ENCODE results near the gene ATP1A3.

The ATP1A3 gene

DNA sequence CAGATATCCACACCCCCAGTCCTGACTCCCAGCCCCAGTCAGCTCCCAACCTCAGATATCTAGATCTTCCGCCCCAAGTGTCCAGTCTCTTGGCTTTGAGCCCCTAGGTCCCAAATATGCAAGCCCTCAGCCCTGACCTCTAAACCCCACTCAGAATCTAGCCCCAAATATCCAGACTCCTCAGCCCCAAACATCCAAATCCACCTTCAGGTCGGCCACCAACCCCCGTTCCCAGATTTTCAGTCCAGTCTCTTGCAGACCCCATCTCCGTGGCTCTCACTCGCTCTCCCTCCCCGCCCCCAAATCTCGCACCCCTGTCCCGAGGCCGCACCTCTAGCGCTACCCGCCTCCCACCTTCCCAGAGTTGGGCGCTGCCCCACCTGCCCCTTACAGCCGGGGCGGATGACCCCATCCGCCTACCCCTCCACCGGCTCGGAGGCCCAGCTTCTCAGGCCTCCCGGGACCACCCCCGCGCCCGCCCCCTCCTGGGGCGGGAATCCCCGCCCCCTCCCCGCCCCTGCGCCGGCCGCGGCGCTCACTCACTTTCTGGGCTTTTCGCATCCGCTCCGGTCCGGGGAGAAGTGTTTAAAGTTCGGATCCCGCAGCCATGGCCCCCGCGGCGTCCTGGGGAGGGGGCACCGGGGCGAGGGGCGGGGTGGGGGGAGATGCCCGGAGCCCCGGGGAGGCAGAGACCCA is 66.4 kb downstream of the ATP1A3 start:
- DNase-seq, result peak; percentile 36

DNA sequence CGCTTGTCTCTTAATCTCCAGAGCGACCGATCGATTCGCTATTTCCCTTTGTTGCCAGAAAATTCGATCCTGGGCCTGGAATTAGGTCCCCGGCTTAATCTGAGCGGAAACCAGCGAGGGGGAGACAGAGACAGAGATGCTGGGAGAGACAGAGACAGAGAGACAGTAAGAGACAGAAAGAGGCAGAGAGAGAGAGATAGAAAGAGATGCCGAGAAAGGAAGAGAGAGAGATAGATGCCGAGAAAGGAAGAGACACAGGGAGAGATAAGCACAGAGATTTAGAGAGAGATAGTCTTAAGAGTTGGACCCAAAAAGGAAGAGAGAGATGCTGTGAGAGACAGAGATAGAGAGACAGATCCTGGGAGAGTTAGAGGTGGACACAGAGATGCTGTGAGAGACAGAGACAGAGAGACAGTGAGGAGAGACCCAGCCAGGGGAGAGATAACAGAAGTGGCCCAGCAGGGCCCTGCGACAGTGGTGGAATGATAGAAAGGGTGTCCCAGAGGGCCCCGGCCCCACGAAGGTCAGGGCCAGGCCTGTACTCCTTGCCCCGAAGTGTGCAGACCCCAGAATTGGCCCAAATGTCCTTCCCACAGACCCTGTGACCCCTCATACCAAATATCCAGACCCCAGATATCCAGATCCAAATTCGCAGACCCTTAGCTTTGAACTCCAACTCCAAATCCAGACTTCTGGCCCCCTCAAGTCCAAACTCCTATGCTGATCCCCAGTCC is 67.1 kb downstream of the ATP1A3 start:
- no peak for DNase-seq

DNA sequence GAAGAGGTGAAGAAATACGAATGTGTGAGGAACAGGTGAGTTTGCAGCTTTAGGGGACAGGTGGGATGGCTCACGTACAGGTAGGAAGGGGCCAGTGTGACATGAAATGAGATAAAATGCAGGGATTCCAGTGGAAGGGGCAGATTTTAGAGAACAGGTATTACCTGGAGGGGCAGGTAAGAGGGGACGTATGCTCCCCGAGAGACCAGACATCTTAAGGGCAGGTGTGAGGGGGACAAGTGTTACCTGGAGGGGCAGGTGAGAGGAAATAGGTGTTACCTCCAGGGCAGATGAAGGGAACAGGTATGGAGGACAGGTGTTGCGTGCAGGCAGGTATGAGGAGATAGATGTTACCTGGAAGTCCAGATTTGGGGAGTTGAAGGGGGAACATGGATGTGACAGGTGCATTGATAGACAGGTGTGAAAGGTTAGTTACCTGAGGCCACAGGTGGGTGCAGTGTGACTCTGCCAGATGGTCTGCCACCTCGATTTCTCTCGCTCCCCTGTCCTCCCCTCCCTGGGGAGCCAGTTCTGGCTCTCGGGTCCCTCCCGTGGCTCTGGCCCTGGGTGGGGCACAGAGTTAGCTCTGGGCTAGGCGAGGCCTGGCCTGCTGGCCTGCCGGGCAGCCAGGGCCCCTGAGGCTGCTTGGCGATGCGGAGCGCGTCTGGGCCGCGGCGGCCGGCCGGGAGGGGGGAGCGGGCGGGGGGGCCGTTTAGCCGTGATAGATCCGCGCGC is 67.8 kb downstream of the ATP1A3 start:
- no peak for DNase-seq

DNA sequence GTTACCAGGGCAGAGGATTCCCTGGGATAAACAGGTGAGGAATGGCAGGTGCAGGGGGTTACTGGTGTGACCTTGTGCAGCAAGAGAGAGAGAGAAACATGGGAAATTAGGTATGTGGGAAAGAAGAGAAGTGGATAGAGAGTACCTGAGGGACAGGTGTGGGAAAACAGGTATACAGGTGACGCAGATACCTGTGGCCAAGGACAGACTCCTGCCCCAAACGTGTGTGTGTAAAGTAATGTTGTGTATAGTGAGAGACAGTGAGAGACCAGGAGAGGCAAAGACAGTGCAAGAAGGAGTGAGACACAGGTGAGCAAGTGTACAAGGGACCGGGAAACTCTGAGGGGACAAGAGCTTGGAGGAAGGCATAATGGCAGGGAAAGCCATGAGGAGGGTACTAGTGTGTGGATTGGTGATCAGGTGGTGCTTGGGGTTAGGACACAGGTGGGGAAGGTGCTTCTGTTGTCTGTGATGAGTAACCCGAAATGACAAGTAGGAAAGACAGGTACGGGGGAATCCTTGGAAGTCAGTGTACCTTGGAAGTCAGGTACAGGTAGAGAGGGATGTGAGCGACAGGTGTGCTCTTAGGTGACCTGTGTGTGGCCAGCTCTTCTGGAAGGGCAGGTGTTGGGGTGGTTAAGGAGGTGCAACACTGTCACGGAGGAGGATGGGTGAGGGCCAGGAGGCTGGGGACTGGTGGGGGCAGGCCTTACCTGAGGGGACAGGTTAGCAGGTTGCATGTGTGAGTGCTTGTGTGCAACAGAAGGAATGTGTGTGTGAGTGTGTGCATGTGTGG is 68.6 kb downstream of the ATP1A3 start:
- no peak for DNase-seq

DNA sequence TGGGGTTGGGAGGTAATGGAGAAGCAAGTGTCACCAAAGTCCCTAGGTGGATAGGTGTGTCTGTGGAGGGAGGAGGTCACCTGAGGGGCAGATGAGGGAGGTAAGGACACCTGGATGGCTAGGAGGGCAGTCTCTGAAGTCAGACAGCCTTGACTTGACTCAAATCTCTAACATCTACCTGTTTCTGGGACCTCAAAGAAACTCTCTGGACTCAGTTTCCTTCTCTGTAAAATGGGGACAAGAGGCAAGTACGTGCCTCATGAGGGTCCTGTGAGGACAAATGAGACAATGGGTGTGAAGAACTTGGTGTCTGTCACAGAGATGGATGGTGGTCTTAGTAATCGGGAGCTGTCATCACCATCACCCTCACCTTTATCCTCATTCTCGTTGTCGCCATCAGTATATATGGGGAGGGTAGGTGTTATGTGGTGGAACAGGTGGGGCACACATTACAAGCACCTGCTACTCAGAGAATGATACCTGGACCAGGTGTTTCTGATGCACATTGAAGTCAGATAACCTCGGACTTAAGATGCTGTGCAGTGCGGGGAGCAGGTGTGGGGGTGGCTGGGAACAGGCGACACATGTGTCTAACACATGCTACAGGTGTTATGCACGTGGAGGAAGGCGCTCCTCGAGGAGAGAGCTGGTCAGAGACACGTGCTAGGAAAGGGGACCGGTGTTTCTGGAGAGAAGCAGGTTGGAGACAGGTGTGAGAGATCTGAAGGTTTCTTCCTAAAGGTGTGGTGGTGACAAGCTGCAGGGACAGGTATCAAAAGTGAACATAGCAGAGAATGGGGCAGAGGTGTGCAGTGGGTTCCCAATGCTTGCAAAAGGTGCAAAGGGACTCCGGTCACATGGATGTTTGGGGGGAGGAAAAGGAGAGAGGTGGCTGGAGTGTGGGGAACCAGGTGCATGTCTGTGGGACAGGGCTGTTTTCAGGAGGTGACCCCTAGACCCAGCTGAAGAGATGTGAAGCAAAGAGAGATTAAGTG is 69.6 kb downstream of the ATP1A3 start:
- DNase-seq, result no peak

DNA sequence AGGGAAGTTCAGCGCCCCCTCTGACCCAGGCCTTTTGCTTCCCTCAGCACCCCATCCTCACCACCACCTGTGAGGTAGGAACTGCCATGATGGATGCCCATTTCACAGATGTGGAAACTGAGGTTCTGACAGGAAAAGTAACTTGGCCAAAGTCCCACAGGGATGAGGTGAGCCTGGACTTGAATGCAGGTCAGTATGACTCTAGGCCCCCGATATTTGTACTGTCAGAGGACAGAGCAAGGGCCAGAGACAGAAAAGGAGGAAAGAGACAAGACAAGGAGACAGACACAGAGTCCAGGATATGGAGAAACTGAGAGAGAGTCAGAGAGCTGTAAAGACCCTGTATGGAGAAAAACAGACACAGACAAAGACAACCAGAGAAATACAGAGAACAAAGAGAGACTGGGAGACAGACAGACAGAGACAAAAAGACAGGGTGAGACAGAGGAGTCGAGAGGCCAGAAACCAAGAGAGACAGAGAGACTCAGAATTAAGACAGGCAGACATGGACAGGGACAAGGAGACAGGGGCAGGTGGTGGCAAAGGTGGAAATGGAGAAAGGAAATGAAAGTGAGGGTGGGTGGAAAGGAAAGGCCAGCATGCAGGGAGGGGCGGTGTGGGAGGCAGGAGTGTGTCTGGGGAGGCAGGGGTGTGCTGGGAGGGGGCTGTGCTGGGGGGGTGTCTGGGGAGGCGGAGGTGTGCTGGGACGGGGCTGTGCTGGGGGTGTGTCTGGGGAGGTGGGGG is 70.8 kb downstream of the ATP1A3 start:
- no peak for DNase-seq

DNA sequence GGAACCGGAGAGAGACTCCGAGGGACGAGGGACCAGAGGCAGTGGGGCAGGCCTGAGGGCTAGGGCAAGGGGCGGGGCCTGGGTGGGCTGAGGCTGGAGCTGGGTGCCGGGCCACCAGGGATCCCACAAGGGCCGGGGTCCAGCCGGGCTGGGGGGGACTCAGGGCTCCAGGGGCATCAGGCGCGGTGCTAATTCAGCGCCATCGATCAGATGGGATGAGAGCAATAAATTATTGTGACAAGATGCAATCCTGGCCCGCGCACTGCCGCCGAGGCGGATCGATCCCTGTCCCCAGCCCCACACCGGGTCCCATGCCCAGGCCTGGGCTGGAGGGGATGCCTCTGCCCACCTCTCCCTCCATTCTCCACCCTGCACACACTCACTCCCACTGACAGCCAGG is 71.4 kb downstream of the ATP1A3 start:
- DNase-seq, result no peak

DNA sequence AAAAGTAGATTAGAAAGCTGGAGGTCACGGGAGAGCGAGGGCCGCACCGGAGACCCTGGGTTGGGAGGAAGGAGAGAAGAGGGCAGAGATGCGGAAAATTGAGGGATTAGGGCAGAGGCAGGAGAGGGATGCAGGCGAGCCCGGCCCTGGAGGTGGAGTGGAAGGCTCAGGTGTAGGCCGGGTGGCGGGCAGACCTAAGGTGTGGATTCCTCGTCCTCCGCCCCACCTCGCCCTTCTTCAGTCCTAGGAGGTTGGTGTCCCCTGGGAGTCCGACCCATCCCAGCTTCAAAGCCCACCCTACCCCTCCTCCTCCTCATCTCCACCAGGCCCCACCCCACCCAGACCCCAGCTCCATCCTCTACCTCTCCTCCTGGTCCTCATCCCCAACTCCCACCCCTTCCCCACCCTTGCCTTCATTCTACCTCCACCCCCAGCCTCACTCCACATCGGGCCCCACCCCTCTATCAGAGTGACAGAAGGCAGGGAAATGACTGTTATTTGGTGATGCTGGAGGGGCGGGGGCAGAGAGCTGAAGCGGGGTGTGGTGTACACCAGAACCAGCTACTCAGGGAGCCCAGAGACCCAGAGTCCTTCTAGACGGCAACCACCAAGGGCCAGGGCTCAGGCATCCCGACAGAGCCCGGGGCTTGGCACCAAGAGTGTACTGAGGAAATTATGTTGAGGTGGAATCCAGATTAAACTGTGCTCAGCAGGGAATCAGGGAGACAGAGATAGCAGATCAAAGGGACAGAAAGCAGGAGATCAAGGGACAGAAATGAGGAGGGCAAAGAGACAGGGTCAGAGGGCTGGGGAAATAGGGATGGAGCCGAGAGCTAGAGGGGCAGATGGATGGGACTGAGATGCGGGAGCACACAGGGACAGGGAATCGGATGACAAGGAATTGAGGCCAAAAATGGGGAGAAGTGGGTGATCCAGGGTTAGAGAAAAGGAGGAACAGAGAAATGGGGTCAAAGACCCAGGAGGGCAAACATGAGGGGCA is 72.2 kb downstream of the ATP1A3 start:
- DNase-seq, result no peak

DNA sequence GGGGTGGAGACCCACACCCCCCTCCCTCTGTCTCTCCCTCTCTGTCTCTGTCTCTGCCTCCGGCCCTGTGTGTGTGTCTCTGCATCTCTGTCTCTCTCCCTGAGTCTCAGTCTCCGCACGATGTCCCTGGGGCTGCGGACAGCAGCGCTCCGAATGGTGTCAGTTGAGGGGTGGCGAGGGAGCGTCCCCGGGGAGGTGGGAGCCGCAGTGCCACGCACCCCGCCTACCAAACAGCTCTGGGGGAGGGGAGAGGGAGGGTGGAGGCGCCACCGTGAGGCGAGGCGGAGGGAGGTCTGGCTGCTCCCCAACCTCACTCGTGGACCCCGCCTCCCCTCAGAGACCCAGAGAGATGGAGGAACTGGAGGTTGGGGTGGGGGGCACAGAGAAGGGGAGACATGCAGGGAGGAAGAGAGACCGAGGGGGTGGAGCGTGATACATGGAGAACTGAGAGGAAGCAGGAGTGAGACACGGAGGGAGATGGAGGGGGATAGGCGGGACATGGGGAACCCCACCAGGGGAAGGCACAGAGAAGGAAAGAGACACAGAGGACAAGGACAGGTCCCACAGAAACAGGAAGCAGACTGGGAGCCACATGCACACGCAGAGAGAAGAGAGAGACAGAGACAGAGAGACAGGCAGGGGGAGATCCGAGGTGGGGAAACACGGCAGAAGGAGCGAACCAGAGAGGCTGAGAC is 73.0 kb downstream of the ATP1A3 start:
- no peak for DNase-seq

DNA sequence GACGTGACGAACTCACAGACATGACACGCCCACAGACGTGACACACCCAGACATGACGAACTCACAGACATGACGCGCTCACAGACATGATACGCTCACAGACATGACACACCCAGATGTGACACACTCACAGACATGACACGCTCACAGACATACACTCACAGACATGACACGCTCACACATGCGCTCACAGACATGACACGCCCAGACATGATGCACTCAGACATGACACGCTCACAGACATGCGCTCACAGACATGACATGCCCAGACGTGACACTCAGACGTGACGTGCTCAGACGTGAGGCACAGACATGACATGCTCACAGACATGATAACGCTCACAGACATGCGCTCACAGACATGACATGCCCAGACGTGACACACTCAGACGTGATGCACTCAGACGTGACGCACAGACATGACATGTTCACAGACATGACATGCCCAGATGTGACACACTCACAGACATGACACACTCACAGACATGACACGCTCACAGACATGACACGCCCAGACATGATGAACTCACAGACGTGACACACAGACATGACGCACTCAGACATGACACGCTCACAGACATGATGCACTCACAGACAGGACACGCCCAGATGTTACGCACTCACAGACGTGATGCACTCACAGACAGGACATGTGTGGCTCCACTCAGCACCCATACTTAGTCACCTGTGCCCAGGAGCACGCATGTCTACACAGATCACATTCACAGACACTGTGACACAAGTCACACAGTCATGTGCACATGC is 73.9 kb downstream of the ATP1A3 start:
- no peak for DNase-seq

DNA sequence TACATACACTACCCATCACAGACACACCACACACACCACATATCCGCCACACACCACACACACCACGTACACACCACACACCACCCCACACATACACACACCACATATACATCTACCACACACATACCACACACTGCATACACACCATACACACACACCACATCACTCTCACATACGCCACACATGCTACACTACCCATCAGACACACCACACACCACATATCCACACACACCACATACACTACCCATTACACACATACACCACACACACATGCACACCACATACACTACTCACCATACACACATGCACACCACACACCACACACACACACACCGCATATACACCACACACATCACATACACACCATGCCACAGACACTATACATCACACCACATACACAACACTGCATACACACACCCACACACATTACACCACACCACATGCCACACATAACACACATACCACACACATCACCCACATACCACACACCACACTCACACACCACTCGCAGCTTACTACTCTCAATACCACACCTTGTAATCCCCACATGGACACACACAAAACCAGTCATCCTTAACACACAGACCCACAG is 75.3 kb downstream of the ATP1A3 start:
- DNase-seq, result no peak

DNA sequence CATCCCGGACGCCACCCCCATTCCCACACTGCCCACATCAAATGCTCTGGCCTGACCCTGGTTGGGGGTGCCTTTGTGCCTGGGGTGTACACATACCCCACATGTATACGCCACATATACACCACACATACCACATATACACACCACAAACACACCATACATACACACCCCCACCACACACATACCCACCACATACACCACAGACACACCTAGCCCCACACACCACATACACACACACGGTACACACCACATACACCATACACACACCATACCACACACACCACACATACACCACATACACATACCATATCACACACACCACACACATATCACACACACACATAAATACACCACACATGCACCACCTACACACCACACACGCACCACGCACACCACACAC is 75.9 kb downstream of the ATP1A3 start:
- DNase-seq, result no peak

DNA sequence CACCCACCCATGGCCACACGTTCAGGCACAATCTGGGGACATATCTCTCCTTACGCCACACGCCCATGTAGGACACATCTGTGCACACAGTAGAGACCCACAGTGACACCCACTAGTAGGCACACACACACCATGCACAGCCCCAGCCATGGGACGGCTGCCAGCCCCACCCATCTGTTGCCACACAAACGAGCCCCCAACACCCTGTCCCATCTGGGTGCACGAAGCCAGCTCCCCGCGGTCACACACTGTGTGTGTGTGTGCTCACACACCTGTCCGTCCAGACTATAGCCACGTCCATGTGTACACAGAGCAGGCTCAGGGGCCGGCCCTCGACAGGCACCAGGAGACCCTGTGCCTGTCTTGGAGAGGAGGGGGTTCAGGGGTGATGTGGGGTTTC is 76.4 kb downstream of the ATP1A3 start:
- DNase-seq, result peak; percentile 18

Measured in NCI-H69 (cell line).